NCI-H2196 treated with DMSO at 0.1 percent for 48 hours (cell line): ENCODE data around the gene ULBP3.
"Not testable (repeated sequence)": the region's sequence is repeated elsewhere in the genome, so short reads cannot be mapped to it uniquely, and the experiment has no call there.

Source experiments
- DNase-seq: peaks from one replicate; lab custom pipeline; 2025; ENCODE audit not compliant: unreplicated experiment; lab: John Stamatoyannopoulos, UW

Gene ULBP3

DNA sequence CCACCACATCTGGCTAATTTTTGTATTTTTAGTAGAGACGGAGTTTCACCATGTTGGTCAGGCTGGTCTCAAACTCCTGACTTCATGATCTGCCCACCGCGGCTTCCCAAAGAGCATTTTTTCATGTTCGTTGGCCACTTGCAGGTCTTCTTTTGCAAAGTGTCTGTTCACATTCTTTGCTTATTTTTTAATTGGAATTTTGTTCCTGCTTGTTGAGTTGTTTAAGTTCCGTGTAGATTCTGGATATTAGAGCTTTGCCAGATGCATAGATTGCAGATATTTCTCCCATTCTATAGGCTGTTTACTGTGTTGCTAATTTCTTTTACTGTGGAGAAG is 51.8 kb downstream of the ULBP3 start:
- DNase-seq = not testable (repeated sequence)

DNA sequence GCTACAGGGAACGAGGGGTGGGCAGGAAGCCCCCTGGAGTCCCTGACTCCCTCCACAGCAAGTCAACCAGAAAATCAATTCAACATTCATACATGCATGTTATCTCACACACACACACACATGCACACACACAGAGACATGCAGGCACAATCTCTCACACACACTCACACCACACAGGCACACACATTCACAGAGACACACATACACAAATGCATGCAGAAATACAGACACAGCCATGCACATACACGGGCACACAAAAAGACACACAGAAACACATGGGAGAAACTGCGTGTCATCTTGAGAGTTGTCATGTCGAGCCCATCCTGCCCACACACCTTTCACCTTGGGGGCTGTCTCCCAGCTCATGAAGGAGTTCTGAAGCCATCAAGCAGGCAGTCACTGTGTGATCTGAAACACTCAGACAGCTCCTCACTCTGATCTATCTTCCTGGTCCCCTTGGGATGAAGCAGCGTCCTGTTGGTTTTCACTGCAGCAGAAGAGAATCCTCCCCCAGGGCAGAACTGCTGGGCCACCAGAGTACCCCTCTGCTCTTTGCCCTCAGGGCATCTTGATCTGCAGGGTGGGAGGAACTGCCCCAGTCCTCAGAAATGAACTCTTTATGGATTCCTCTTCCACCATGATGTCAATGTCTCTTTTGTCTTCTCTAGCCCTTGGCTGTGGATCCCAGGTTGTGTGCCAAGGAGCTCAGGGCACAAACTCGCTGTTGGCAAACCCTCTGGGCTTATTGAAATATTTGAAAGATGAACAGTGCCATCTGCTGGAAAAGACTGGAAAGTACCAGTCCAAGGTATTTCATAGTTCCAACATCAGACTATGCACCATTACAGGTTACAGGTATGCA is 52.4 kb downstream of the ULBP3 start:
- DNase-seq = peak; percentile 67

- DNase-seq = not testable (repeated sequence)
Observed at GRCh38 chr6:150015281-150016001, 53.5 kb downstream of the ULBP3 start.

DNA sequence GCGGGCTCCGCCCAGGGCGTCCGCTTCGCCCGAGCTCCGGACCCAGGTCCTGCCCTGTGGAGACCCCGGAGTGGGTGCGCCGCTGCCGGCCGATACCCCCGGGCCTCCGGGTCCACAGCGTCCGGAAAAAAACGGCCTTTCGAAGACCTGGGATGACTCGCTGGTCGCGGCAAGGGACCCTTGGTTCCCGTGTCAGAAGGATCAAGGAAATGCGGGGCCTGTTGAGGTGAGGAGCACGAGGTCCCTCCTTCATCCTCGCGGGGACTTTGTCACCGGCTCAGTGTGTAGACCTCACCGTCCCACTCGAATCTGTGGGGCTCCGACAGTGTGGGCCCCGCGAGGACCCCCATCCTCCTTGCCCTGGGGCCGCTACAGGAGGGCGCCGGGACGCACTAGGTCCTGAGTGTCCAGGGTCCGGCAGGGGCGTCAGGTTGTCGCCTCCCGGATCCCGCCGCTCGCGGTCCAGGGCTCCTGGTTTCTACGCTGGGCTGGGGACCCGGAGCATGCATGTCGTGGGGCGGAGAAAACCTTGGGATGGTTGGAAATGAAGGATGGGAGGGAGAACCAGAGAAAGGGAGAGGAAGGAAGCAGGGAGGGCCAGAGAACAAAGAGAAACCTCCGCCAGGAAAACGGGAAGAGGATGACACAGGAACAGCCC is 54.2 kb downstream of the ULBP3 start:
- DNase-seq = not testable (repeated sequence)

DNA sequence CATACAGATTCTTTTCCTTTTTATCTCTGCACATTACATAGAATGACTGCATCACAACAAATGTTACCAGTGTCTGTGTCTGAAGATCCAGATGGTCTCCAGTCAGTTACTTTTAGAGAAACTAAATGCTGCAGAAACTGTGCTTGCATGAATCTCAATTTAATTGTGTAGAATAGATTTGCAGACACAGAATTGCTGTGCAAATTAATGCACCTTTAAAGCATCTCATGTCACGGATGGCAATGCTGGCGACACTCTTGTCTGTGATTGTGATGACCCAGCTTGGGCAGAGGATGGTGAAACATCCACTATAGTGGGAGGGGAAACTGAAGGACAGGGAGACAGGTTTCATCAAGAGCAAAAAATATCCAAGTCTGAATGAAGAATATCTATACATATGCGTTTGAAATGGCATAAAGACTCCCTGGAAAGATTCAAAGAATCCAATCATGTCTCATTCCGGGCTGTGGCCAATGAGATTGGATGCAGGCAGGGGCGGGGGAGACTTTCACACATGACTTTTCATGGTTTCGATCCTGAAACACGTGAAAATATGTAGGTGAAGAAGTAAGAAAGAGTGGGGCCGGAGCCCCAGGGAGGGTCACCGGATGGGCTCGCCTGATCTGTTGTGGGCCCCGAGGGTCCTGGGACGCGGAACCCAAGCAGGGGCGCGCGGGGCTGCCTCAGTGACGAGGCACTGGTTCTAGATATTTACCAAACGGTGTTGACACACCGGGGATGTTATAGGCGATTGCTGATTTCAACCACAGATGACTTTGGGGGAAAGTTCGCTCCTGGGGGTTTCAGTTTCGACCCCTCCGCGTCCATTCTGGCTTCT is 54.9 kb downstream of the ULBP3 start:
- DNase-seq = not testable (repeated sequence)

DNA sequence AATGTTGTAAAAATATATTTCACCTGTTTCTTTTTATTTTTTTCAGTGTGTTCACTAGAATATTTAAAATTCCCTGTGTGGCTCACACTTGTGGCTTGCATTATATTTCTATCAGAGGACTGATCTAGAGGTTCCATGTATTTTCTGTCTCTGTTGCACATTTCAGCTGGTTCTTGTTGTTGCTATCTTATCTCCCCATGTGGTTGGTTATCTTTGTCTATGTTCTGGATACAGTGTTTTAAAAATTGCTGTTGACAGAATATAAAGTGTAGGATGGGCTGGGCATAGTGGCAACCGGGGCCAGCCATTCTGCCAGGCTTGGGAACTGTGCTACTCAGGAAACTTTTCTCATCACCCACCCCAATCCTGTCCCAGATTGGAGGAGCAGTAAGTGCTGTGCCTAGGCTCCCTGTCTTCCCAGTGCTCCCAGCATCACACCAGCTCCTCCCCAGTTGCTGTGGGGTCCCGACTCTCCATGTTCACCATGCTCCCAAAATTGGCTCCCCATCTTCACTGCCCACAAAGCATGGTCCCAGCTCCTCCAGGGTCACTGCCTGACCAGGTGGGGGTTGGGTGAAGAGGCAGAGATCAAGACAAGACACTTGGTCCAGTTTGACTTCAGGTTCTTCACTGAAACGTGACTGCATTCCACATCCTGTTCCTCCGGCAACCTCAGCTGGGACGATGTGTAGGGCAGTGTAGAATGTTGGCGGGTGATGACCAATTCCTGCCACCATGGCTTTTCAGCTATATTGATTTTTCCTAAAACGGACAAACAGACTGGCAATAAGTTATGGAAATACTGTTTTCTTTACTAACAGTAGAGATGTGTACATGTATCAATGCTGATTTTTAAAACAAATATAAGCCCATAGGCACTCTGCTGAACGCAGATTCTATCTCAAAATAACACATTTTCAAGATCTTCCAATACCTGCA is 55.8 kb downstream of the ULBP3 start:
- DNase-seq = not testable (repeated sequence)
